Measurements from ENCODE around the gene YJU2.

YJU2 gene

DNA sequence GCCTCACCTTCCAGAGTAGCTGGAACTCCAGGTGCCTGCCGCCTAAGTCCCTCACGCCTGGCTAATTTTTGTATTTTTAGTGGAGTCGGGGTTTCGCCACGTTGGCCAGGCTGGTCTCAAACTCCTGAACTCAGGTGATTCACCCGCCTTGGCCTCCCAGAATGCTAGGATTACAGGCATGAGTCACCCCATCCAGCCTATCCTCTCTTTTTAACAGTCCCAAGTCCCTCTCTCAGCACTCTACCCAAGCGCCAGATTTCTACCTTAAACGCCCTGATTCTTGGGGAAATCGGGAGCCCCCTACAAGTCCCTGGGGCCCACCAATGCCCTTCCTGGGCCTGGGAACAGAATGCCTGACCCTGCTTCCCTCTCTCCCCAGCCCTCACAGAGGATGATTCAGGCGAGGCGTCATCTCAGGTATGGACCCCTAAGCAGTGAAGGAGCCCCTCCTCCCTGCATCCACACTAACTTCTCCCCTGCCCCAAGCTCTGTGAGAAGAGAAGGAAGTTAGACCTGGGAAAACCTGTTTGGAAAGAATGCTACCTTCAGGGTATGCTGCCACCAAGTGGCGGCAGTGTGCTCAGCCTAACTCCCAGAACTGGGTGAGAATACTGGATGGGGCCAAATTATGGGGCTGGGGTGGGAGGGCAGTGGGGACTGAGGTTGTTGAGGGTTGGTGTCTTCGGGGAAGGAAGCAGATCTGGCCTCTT lies 38.3 kb upstream of the YJU2 start:
- Histone ChIP-seq H3K27ac (no peak overlapping the region), H3K4me2 (no peak overlapping the region)

DNA sequence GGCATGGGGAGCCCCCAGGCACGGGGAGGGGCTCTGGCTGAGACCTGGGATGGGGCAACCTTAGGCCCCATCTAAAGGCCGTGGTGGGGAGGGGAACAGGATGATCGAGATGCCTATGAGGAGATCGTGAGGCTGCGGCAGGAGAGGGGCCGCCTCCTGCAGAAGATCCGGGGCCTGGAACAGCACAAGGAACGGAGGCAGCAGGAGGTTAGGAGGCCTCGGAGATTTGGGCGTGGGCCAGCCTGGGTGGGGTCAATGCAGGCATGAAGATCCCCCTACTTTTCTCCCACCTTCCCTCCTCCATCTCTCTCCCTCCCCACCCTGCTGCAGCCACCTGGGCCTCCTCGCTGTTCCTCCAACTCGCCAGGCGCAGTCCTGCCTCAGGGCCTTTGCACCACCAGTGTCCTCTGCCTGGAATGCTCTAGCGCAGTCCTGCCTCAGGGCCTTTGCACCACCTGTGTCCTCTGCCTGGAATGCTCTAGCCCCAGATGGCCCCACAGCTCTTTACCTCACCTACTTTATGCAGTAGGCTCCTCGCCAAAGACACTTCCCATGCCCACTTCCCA lies 36.6 kb upstream of the YJU2 start:
- Histone ChIP-seq H2AFZ (ENCODE audit: low read depth) (no peak overlapping the region), H3K27me3 (ENCODE audit: insufficient read depth, low read depth) (peaks cover 48% of the 10 kb centered on the region), H3K9ac (no peak overlapping the region), H3K4me2 (no peak overlapping the region), H3K4me3 (IDR thresholded peaks at IDR 0.05; ENCODE audit: insufficient read depth, low read depth, low read length) (no peak overlapping the region), H3K4me1 (ENCODE audit: low read depth, poor library complexity, severe bottlenecking) (no peaks in the 10 kb centered on the region), H4K20me1 (ENCODE audit: insufficient read depth) (no peaks in the 10 kb centered on the region), H3K27ac (no peak overlapping the region), H3K36me3 (ENCODE audit: insufficient read depth) (no peaks in the 10 kb centered on the region), H3K79me2 (ENCODE audit: insufficient read depth, low read depth) (no peaks in the 10 kb centered on the region)
- TF ChIP-seq, protein P1, sequence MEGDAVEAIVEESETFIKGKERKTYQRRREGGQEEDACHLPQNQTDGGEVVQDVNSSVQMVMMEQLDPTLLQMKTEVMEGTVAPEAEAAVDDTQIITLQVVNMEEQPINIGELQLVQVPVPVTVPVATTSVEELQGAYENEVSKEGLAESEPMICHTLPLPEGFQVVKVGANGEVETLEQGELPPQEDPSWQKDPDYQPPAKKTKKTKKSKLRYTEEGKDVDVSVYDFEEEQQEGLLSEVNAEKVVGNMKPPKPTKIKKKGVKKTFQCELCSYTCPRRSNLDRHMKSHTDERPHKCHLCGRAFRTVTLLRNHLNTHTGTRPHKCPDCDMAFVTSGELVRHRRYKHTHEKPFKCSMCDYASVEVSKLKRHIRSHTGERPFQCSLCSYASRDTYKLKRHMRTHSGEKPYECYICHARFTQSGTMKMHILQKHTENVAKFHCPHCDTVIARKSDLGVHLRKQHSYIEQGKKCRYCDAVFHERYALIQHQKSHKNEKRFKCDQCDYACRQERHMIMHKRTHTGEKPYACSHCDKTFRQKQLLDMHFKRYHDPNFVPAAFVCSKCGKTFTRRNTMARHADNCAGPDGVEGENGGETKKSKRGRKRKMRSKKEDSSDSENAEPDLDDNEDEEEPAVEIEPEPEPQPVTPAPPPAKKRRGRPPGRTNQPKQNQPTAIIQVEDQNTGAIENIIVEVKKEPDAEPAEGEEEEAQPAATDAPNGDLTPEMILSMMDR (conservative IDR thresholded peaks at IDR 0.05; ENCODE audit: low read depth, low read length), result no peak

More for the DNA sequence above, 38.3 kb upstream of the YJU2 start:
- Histone ChIP-seq H3K9ac (no peak overlapping the region), H3K4me3 (IDR thresholded peaks at IDR 0.05; ENCODE audit: insufficient read depth, low read depth, low read length) (no peak overlapping the region), H4K20me1 (ENCODE audit: insufficient read depth) (no peaks in the 10 kb centered on the region), H2AFZ (ENCODE audit: low read depth) (no peak overlapping the region), H3K27me3 (ENCODE audit: insufficient read depth, low read depth) (peaks cover 44% of the 10 kb centered on the region; the same call in 1 of the 2 replicates), H3K4me1 (ENCODE audit: low read depth, poor library complexity, severe bottlenecking) (peaks cover 4% of the 10 kb centered on the region), H3K79me2 (ENCODE audit: insufficient read depth, low read depth) (no peaks in the 10 kb centered on the region), H3K36me3 (ENCODE audit: insufficient read depth) (no peaks in the 10 kb centered on the region)
- TF ChIP-seq, protein P1 (conservative IDR thresholded peaks at IDR 0.05; ENCODE audit: low read depth, low read length), result no peak

DNA sequence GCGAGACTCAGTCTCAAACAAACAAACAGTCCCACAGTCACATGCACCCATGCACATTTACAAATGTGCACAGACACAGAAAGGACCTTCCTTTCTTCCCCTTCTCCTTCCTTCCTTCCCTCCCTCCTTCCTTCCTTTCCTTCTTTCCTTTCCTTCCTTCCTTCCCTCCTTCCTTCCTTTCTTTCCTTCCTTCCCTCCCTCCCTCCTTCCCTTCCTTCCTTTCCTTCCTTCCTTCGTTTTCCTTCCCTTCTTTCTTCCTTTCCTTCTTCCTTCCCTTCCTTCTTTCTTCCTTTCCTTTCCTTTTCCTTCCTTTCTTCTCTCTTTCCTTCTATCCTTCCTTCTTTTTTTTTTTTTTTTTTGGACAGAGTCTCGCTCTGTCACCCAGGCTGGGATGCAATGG lies 33.8 kb upstream of the YJU2 start:
- Histone ChIP-seq H2AFZ (ENCODE audit: low read depth) (no peak overlapping the region), H3K27me3 (ENCODE audit: insufficient read depth, low read depth) (peaks cover 49% of the 10 kb centered on the region), H3K9ac (no peak overlapping the region), H3K27ac (no peak overlapping the region), H3K36me3 (ENCODE audit: insufficient read depth) (no peaks in the 10 kb centered on the region), H3K4me2 (no peak overlapping the region), H4K20me1 (ENCODE audit: insufficient read depth) (no peaks in the 10 kb centered on the region), H3K4me3 (IDR thresholded peaks at IDR 0.05; ENCODE audit: insufficient read depth, low read depth, low read length) (no peak overlapping the region), H3K4me1 (ENCODE audit: low read depth, poor library complexity, severe bottlenecking) (no peaks in the 10 kb centered on the region), H3K79me2 (ENCODE audit: insufficient read depth, low read depth) (no peaks in the 10 kb centered on the region)
- TF ChIP-seq, protein P1 (conservative IDR thresholded peaks at IDR 0.05; ENCODE audit: low read depth, low read length), result no peak

DNA sequence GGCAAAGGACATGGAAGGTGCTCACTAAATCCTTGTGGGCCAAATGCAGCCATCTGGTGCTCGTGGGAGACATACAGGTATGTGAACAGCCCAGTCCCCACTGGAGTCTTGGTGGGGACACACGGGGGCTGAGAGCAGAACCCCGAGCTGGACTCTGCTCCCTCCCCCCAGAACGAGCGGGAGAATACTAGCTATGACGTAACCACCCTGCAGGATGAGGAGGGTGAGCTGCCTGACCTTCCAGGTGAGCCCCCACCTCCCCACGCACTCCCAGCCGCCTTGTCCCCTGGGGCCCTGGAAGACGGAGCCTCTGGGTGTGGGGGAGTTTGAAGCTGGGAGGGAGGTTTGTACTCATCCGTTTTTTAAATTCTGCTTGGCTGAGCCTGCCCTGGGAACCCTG lies 31.1 kb upstream of the YJU2 start:
- no peak overlapping the region for H2AFZ ChIP-seq (ENCODE audit: low read depth)
- H3K9ac ChIP-seq, result no peak overlapping the region
- H3K4me3 ChIP-seq (IDR thresholded peaks at IDR 0.05; ENCODE audit: insufficient read depth, low read depth, low read length), result no peak overlapping the region
- TF ChIP-seq, protein P1 (conservative IDR thresholded peaks at IDR 0.05; ENCODE audit: low read depth, low read length), result no peak
- no peak overlapping the region for H3K27ac ChIP-seq
- H3K4me2 ChIP-seq, result no peak overlapping the region
- no peaks in the 10 kb centered on the region for H4K20me1 ChIP-seq (ENCODE audit: insufficient read depth)
- no peaks in the 10 kb centered on the region for H3K4me1 ChIP-seq (ENCODE audit: low read depth, poor library complexity, severe bottlenecking)
- H3K36me3 ChIP-seq (ENCODE audit: insufficient read depth), result no peaks in the 10 kb centered on the region
- peaks cover 55% of the 10 kb centered on the region for H3K27me3 ChIP-seq (ENCODE audit: insufficient read depth, low read depth)
- H3K79me2 ChIP-seq (ENCODE audit: insufficient read depth, low read depth), result no peaks in the 10 kb centered on the region

Data from KMS-11 (cell line).